ENCODE data around the gene TAL1.
"Not testable (repeated sequence)": the region's sequence is repeated elsewhere in the genome, so short reads cannot be mapped to it uniquely, and the experiment has no call there.

TAL1 gene

DNA sequence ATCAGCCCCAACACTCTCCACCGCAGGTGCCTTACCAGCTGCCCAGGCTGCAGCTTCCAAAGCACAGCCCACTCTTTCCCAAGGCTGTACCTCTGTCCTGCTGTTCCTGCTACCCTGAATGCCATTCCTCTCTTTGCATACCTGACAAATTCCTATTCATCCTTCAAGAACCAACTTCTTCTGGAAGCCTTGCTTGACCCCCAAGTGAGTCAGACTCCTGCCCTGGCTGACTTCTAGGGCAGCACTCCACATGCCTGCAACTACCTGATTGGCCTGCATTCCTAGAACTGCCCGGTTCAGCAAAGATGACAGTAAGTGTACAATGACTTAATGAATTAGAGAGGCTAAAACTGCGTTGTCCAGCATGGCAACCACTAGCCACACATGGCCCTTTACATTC is 21.4 kb downstream of the TAL1 start:
- no peak for DNase-seq

DNA sequence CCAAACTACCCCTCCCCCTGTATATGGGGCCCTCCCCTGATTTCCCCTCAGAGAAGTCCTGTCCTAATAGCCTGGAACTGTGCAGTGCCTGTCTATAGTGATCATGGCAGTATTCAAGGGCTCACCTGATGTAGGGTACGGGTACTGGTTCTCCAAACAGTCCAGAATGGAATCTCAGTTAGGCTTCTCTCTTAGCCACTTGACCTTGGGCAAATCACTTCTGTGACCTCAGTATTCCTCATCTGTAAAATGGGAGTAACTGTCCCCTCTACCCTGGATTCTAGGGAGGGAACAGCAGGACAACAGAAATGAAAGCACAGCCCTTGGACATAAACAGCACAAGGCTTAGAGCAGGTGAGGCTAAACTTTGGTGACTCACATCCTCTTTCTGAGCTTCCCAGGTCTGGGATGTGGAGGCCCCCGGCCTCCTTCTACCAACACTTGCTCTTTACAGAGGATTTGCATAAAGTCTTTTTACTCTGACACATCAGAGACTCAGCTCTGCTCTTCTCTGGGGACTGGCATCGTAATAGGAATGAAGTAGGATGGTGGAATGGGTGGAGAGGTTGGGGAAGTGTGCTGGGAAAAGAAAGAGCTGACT is 22.2 kb downstream of the TAL1 start:
- no peak for DNase-seq

DNA sequence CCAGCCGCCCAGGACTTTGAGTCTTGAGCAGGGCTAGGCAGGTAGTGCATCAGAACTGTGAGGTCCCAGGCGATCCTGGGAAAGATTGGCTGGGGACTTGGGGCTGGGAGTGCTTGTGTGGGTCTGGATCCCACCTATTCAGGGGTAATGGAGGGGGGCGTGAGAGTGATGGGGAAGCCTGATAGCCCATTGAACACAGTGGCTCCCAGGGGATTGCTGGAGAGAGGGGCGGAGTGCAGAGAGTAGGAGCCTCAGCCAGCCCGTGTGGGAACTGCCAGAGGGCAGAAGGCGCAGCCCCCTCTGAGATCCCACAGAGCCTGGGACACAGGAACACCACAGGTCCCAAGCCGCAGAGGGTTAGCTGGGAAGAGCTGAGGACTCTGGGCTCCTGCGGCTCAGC is 22.9 kb downstream of the TAL1 start:
- no peak for DNase-seq

DNA sequence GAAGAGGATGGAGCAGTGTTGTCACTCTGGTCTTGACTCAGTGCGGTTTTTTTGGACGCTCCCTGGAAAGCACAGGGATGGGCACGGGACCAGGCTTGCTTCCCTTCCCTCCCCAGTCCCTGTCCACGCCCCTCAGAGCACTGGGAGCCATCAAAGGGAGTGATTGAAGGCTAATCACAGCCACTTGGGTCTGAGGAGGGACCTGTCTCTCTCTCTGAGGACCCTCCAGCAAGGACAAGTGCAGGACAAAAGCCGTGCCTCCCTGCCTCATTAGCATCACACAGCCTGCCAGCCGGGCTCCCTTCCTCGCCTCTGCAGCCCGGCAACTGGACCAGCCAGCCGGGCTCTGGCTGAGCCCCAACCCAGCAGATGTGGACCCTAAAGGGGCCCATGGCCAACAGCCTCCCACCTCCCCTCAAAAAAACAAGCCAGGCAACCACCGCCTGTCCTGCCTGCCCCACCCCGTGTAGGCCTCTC is 23.6 kb downstream of the TAL1 start:
- no peak for DNase-seq

DNA sequence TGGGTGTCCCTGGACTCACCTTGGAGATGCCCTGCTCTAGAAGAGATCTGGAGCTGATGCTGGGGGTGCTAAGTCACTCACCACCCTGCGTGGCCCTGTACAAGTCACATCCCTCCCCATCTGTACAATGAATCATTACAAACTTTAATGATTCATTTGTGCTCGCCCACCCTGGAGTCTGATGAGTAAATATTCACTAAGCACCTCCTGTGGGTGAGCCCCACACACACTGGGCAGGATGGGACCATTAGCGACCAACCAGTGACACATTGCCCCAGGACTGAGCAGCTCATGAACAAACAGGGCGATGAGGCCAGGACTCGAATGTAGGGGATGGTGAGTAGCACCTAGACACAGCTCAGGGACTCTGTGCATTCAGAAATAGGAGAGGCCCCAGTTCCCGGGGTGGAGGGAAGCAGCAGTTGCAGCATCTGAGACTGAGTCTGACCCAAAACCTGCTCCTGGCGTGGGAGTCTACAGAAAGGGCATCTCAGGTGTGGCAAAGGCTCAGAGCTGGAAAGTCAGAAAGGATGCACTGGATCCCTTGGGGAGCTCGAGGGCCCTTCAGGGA is 24.1 kb downstream of the TAL1 start:
- peak in 2 of 3 donors; percentile 35 to 54 for DNase-seq

DNA sequence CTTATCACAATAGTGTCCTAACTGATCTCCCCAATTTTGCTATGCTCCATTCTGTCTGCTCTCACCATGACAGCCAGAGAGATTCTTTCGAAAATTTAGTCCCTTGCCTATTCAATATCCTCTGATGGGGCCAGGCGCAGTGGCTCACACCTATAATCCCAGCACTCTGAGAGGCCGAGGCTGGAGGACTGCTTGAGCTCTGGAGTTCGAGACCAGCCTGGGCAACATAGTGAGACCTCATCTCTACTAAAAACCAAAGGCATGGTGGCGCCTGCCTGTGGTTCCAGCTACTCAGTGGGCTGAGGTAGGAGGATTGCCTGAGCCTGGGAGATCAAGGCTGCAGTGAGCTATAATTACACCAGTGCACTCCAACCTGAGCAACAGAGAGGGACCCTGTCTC is 26.1 kb downstream of the TAL1 start:
- DNase-seq = no peak

DNA sequence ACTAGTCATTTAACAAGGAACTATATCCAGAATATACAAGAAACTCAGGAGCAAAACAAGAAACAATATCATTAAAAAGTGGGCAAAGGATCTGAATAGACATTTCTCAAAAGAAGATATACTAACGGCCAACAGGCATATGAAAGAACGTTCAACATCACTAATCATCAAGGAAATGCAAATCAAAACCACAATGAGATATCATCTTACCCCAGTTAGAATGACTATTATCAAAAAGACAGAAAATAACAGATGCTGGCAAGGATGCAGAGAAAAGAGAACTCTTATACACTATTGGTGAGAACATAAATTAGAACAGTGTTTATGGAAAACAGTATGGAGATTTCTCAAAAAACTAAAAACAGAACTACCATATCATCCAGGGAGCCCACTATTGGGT is 28.5 kb downstream of the TAL1 start:
- not testable (repeated sequence) for DNase-seq

DNA sequence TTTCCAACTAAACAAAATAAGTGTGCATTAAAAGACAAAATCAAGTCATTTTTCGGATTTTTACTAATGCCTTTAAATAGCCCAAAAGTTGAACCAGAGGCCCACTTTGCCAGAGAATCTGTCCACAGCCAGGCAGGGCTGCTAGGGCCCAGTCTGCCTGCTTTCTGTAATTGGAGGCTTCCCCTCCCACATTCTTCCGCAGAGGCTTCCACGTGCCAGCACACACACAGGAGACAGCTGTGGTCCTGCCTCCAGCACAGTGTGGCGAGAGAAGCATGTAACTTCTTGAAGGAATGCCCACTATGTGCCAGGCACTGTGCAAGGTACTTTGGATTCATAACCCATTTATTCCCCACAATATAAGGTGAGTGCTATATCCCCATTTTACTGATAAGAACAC is 30.8 kb downstream of the TAL1 start:
- DNase-seq = no peak

DNA sequence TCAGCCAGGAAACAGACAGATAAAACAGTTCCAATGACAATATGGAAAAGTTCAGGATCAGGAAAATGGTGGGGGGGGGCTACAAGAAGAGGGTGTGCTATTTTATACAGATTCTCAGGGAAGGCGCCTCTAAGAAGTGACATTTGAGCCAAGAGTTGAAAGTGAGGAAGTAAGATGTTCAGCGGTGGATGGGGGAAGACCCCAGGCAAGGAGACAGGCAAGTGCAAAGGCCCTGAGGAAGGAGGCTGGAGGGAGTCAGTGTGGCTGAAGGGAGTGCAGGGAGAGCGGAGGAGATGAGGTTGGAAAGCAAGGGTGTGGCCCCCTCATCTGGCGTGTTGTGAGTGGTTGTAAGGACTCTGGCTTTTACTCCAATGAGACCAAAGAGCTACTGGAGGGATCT is 33.8 kb downstream of the TAL1 start:
- DNase-seq = no peak

DNA sequence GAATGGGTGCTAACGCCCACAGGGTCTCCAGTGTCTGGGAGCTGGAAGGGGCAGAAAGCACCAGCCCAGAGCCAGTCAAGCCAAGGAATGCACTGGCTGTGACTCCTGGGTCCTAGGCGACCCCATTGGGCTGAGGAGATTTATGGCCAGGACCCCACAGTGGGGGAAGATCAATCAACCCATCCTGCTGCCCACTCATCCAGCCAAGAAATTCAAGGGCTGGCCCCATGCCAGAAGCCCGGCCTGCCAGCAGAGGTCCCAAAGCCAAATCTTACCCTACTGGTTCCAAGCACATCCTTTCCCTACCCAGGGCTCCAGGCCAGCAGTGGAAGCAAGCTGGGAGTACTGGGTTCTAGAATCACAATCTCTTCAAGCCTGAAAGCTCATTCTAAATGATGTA is 35.4 kb downstream of the TAL1 start:
- DNase-seq = peak in 1 of 3 donors; percentile 16

DNA sequence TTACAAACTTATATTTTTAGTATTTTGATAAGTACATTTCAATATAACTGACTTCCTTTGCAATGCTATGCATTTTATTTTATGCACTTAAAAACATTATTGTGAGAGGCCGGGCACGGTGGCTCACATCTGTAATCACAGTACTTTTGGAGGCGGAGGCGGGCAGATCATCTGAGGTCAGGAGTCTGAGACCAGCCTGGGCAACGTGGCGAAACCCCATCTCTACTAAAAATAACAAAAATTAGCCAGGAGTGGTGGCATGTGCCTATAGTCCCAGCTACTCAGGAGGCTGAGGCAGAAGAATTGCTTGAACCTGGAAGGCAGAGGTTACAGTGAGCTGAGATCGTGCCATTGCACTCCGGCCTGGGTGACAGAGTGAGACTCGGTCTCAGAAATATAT is 36.0 kb downstream of the TAL1 start:
- DNase-seq = not testable (repeated sequence)

DNA sequence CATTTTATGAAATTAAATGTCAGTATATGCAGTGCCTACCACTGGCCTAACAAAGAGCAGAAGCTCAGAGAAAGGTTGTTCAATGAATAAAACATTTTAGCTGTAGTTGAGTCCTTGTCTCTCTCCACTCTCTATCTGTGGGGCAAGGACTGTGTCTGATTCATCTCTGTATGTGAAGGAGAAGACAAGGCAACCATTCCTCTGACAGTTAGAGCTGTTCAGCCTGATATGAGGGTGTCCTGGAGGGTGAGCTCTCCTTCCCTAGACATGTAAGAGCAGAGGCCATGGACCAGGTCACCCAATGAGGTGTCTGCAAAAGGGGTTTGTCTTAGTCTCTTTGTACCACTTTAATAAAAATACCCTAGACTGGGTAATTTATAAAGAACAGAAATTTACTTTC is 37.7 kb downstream of the TAL1 start:
- no peak for DNase-seq

DNA sequence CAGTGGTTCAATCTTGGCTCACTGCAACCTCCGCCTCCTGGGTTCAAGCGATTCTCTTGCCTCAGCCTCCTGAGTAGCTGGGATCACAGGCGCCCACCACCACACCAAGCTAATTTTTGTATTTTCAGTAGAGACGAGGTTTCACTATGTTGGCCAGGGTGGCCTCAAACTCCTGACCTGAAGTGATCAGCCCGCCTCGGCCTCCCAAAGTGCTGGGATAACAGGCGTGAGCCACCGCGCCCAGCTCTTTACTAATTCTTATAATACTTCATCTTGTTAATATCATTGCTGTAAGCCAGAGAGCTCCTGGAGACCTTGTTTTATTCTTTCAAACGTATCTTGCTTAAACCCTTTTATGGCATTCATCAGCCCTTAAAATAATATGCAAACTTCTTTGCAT is 38.5 kb downstream of the TAL1 start:
- DNase-seq = not testable (repeated sequence)

DNA sequence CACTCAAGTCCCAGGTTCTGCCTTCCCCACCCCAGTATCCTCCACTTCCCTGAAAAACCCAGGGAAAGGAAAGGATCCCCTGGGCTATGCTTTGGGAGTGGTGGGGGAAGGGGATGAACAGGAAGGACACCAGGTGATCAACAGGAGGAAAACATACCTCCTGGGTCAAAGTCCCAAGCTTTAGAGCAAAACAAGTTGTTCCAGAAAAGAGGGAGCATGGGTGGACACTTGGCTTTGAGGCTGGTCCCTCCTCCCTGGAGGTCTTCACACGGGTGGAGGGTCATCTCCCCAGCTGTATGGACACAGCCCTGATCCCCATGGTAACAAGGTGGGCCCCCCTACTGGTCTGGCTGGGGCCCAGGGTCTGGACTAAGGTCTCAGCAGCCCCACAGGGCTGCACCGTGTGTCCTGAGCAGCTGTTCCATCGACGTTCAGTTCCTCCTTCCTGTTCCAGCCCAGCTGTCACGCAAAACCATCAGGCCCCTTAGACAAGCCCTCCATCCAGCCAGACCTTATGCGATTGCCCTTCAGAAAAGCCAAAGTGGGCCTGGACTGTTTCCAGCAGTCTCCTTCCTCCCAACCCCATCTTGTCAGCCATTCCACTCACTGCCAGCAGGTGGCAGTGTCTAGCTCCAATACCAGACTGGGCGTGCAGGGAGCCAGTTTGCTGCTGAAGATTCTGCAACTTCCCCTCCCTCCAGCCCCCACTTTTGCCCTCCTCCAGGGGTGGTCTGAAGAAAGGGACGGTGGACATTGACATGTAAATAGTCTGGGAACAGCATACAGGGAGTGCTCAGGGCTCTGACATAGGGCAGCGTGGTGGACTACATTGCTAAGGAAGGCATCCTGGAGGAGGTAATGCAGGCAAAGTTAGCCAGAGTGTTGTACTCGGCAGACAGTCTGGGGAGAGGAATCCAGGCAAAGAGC is 39.3 kb downstream of the TAL1 start:
- DNase-seq = peak; percentile 78 to 81 (median 80)

DNA sequence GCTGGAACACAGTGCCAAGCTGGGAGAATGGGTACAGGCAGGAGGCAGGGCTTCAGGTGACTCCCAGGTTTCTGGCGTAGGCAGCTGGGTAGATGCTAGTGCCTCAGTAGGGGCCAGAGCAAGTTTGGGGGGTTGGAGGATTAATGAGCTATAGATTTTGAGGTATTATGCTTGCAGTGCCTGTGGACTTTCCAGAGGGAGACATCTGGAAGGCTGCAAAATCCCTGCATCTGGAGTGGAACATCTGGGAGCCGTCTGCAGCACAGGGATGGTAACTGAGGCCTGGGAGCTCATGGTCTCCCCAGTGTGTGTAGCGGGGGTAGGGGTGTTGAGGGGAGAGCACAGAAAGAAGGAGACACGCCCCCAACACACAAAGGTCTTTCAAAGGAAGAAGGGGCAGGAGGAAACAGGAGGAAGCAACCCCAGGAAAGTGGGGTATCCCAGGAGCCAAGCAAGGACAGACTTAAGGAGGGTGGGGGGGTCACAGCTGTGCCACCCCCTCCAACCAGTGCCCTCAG is 40.0 kb downstream of the TAL1 start:
- no peak for DNase-seq

DNA sequence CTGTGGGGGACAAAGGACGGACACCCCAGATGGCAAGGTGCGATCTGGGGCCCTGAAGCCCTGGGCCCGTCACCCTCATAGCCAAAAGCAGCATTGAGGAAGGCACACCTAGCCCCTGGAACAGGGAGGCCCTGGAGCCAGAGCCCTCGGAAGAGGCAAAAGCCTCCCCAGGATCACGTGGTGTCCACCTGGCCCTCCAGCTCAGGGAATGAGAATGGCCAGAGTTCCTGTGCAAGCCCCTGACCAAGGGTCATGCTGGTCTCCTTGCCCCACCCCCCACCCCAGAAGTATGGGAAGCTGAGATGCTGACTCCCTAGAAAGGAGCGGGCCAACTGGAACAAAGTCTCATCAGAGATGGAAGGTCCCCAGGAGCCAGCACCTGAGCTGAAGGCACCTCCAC is 41.2 kb downstream of the TAL1 start:
- no peak for DNase-seq

DNA sequence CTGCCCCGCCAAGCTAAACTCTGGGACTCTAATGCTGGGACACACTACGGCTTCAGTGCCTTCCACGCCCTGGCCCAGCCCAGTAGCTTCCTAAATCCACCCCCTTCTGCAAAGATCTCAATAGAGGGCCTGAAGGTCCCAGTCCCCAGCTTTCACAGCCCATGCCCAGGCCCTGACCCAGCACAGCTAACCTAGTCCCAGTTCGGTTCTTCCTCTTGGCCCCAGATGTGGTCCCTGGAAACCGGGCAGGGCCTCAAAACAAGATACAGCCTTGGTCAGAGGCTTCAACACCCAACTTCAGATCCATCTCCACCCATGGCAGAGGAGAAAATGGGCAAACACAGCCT is 41.5 kb downstream of the TAL1 start:
- DNase-seq = no peak

DNA sequence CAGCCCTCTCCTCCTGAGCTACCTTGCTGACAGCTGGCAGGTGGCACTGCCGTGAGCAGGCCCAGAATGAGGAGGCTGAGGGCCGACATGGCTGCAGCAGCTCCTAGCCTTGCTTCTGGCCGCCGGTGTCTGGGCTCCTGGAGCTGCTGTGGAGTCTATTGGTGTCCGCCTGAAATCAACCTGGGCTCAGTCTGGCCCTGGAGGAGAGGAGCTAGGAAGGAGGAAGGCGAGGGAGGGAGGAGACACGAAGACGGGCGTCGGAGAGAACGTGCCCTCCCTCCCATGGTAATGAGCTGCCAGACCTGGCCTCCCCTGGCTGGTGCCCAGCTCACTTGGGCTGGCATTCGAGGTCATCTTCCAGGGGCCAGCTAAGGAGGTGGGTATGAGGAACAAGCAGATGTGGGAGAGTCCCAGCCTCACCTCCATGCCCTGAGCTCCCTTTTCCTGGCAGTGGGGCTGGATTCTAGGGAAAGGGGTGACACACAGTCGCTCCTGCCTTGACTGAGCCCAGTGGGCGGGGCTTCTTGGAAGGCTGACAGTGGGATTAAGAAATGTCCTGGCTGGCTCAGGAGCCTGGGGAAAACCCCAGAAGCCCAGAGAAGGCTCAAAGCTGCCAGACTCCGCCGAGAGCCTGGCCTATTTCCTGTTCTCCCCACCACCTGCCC is 42.0 kb downstream of the TAL1 start, which contains the start of gene PDZK1IP1:
Gene PDZK1IP1, minus strand, starts transcription at position 193 of the 665 bp plus-strand sequence. Its CDS starts 104 bp downstream, at position 89.
- peak; percentile 30 to 71 (median 70) for DNase-seq

DNA sequence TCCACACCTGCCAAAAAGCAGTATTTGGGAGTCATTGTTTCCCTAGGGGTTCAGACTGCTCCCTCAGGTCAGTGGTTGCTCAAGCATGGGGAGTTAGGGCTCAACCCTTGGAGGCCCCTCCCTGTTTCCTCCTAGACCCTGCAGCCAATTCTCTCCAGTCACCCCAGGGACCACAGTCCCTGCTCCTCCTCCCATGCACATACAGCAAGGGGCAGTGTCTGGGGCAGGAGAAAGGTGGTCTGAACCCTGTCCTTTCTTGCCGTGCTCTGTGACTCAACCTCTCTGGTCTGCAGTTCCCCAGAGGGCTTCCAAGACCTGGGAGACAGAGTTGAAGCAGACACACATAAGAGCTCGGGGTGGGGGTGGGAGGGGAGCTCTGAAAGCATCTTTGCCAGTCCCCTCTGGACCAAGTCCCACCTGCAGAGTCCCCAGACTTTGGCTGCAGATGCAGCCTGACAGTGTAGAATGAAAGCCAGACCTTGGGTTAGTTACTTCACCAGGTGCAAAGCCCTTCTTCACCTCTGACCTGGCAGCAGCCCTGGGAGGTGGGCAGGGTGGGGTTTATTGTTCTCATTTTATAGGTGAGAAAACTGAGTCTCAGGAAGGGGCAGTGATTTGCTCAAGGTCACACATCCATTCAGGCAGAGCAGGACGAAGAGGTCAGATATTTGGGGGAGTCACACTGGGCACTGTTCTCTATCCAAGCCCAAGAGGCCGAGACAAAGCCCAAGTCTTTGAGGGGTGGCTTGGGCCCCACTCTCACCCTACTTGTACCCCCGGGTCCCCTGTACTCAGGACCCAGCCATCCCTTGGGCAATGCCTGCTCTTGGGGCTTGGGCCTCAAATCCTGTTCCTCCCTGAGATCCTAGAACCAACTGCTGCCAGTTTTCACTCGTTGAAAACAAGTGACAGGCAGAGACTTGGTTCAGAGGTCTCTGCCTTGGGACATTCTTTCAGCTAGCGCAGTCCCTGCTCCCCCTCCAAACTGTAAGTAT is 42.9 kb downstream of the TAL1 start:
- no peak for DNase-seq

DNA sequence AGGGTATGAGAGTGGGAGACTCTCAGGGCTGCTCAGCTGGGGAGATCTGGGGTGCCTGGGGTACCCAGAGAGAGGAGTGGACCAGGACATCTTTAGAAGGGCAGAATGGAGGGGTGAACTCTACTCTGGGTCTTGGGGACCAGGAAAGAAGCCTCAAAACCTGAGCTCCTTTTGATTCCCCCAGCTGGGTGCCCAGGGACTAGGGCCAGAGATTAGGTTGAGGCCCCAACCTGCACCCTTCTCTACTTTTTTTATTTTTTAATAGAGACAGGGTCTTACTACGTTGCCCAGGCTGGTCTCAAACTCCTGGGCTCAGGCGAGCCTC is 44.1 kb downstream of the TAL1 start:
- DNase-seq = no peak

DNA sequence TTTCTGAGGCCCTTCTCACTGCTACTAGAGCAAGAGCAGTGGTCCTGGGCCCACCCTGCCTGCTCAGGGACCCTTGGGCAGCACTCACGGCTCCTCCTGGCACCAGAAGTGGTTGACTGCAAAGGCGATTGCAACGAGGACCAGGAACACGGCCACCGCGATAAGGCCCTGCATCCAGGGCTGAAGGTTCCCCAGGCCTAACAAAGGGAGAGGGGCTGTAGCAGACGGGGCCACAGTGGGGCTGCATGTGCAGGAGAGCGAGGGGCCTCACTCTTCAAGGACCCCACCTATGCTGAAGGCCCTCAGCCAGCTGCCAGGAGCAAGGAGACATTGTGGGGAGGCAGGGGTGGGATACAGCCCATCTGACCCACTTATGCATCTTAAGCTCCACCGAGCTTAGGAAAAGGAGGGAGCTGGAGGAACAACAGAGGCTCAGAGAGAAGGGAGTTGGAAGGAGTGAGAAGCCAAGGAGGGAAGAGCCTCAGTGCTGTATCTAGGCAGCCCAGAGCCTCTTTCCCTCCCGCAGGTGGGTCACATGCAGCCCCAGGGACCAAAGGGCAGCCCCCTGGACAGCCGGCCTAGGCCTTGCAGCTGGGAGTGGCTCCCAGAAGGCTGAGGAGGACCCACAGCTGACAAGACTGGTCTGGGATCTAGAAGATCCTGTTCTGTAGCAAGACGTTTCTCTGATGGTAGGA is 44.6 kb downstream of the TAL1 start:
- no peak for DNase-seq
